H1 (cell line): ENCODE data around the gene PLCB1. TPM values are rescaled to one million over a fixed set of nuclear protein-coding genes. Genes with fewer than 3 reads are reported as not detected.

Experiments used
- CTCF ChIA-PET: fragments of 300-600 bp; sonication (Branson Sonifier 250); formaldehyde crosslinking; loops from one replicate; lab custom pipeline; 2021; ENCODE audit not compliant: partially characterized antibody; lab: Charles Lee
- POLR2A ChIA-PET: fragments of 300-600 bp; sonication (Branson Sonifier 250); formaldehyde crosslinking; loops from one replicate; lab custom pipeline; 2021; ENCODE audit warnings: inconsistent platforms; ENCODE audit not compliant: partially characterized antibody; lab: Charles Lee
- DNase-seq, 2 experiments: peaks; one replicate each; pipeline versions ENCODE4 v3.0.0 to v3.0.0-alpha.2; 2010 to 2022; ENCODE audit warnings: low spot score in 2 of 2, low read depth in 1 of 2, mixed read lengths in 1 of 2
- FAIRE-seq: peaks from 2 replicates; lab custom pipeline; 2011; peaks lifted over from hg19 to GRCh38; lab: Jason Lieb, UNC
- H2AFZ ChIP-seq: 2 replicates; pipeline ENCODE4 v1.8.1; 2012; ENCODE audit warnings: low read length, inconsistent platforms
- H2AK5ac ChIP-seq: 2 replicates; pipeline ENCODE4 v1.6.1; 2013; ENCODE audit warnings: low read depth, low read length
- H2BK120ac ChIP-seq: replicated peaks from 2 replicates; pipeline ENCODE3; 2013; ENCODE audit warnings: low read depth, low read length, inconsistent platforms
- H2BK12ac ChIP-seq: 2 replicates; pipeline ENCODE4 v1.6.1; 2013; ENCODE audit warnings: low read depth, low read length
- H2BK15ac ChIP-seq: 2 replicates; pipeline ENCODE4 v1.6.1; 2013; ENCODE audit warnings: low read length
- H2BK20ac ChIP-seq: 2 replicates; pipeline ENCODE4 v1.6.1; 2013; ENCODE audit warnings: low read length
- H2BK5ac ChIP-seq: 2 replicates; pipeline ENCODE4 v1.6.1; 2013; ENCODE audit warnings: low read depth, low read length
- H3K14ac ChIP-seq: 2 replicates; pipeline ENCODE4 v1.6.1; 2013; ENCODE audit warnings: inconsistent platforms; ENCODE audit not compliant: insufficient read length
- H3K18ac ChIP-seq: 2 replicates; pipeline ENCODE4 v1.6.1; 2013; ENCODE audit warnings: low read length; ENCODE audit errors: extremely low read depth
- H3K23ac ChIP-seq: 2 replicates; pipeline ENCODE4 v1.6.1; 2013; ENCODE audit warnings: inconsistent platforms; ENCODE audit not compliant: insufficient read length
- H3K23me2 ChIP-seq: 2 replicates; pipeline ENCODE4 v1.6.1; 2013; ENCODE audit warnings: low read depth, low read length
- H3K27ac ChIP-seq: 2 replicates; pipeline ENCODE4 v1.6.1; 2011; ENCODE audit warnings: low read depth, low read length, inconsistent platforms
- H3K27me3 ChIP-seq, 4 experiments: replicated peaks in 1 of 4; 1 replicate in 1 of 4; 2 replicates in 3 of 4; pipeline versions ENCODE4 v1.6.1 to v1.8.1; 2011 to 2013; ENCODE audit warnings: low read length in 3 of 4, mild to moderate bottlenecking in 3 of 4, inconsistent platforms in 2 of 4, mixed read lengths in 2 of 4, moderate library complexity in 1 of 4; ENCODE audit not compliant: control insufficient read depth in 3 of 4, insufficient read depth in 3 of 4; ENCODE audit errors: extremely low read depth in 1 of 4
- H3K36me3 ChIP-seq, 4 experiments: 2 replicates each; pipeline versions ENCODE4 v1.6.1 to v1.8.1; 2011 to 2013; ENCODE audit warnings: mild to moderate bottlenecking in 4 of 4, low read length in 3 of 4, moderate library complexity in 2 of 4, control low read depth in 1 of 4, inconsistent platforms in 1 of 4; ENCODE audit not compliant: insufficient read depth in 4 of 4, control insufficient read depth in 2 of 4
- H3K4ac ChIP-seq: replicated peaks from 2 replicates; pipeline ENCODE3; 2013; ENCODE audit warnings: low read length, low read depth, mixed read lengths, inconsistent platforms; ENCODE audit not compliant: insufficient read length
- H3K4me1 ChIP-seq, 4 experiments: replicated peaks in 1 of 4; 1 replicate in 1 of 4; 2 replicates in 3 of 4; pipeline versions ENCODE4 v1.6.1 to v1.8.1; 2011 to 2013; ENCODE audit warnings: low read length in 3 of 4, inconsistent platforms in 2 of 4, mixed read lengths in 1 of 4; ENCODE audit not compliant: insufficient read depth in 4 of 4, control insufficient read depth in 3 of 4
- H3K4me2 ChIP-seq, 2 experiments: 2 replicates each; pipeline versions ENCODE4 v1.6.1 to v1.8.1; 2011 to 2013; ENCODE audit warnings: low read depth in 2 of 2, low read length in 2 of 2, control low read depth in 1 of 2, inconsistent platforms in 1 of 2, mild to moderate bottlenecking in 1 of 2; ENCODE audit not compliant: insufficient read depth in 1 of 2
- H3K4me3 ChIP-seq, 4 experiments: fragments of 200-600, 300-600 bp in 1 of 4; sonication (generic), shearing (Covaris generic), sonication (Bioruptor Twin) in 1 of 4; 2 replicates each; pipeline versions ENCODE4 v1.5.1 to v1.8.1; 2011 to 2016; ENCODE audit warnings: low read length in 4 of 4, low read depth in 3 of 4, control low read depth in 2 of 4, inconsistent platforms in 2 of 4, mild to moderate bottlenecking in 2 of 4, mixed read lengths in 1 of 4, moderate library complexity in 1 of 4; ENCODE audit not compliant: insufficient read depth in 2 of 4; ENCODE audit errors: extremely low read depth in 1 of 4
- H3K56ac ChIP-seq: replicated peaks from 2 replicates; pipeline ENCODE3; 2013; ENCODE audit warnings: low read depth, mild to moderate bottlenecking, mixed read lengths, low read length, inconsistent platforms; ENCODE audit not compliant: insufficient read length
- H3K79me1 ChIP-seq: 2 replicates; pipeline ENCODE4 v1.6.1; 2013; ENCODE audit warnings: low read depth, low read length, control low read depth
- H3K79me2 ChIP-seq, 2 experiments: 2 replicates each; pipeline versions ENCODE4 v1.6.1 to v1.8.1; 2012 to 2013; ENCODE audit warnings: low read length in 2 of 2, mild to moderate bottlenecking in 2 of 2, inconsistent platforms in 1 of 2; ENCODE audit not compliant: insufficient read depth in 2 of 2, control insufficient read depth in 1 of 2
- H3K9ac ChIP-seq, 4 experiments: replicated peaks in 1 of 4; 1 replicate in 1 of 4; 2 replicates in 3 of 4; pipeline versions ENCODE4 v1.6.1 to v1.8.1; 2011 to 2013; ENCODE audit warnings: low read depth in 3 of 4, low read length in 3 of 4, control low read depth in 2 of 4, mild to moderate bottlenecking in 2 of 4, moderate library complexity in 2 of 4, inconsistent platforms in 1 of 4; ENCODE audit errors: extremely low read depth in 1 of 4
- H3K9me3 ChIP-seq, 2 experiments: 2 replicates each; pipeline versions ENCODE4 v1.6.1 to v1.8.1; 2012 to 2013; ENCODE audit warnings: mild to moderate bottlenecking in 2 of 2, moderate library complexity in 2 of 2, control low read depth in 1 of 2, inconsistent platforms in 1 of 2, low read depth in 1 of 2, low read length in 1 of 2, mixed read lengths in 1 of 2; ENCODE audit not compliant: insufficient read depth in 2 of 2
- H4K20me1 ChIP-seq, 2 experiments: replicated peaks in 1 of 2; 2 replicates each; pipeline versions ENCODE3 to v1.8.1; 2011 to 2013; ENCODE audit warnings: inconsistent platforms in 2 of 2, low read length in 2 of 2, mild to moderate bottlenecking in 1 of 2; ENCODE audit not compliant: insufficient read depth in 2 of 2, control insufficient read depth in 1 of 2
- H4K5ac ChIP-seq: 2 replicates; pipeline ENCODE4 v1.6.1; 2013; ENCODE audit warnings: low read length, low read depth, mixed read lengths, inconsistent platforms; ENCODE audit not compliant: insufficient read length
- H4K8ac ChIP-seq: 2 replicates; pipeline ENCODE4 v1.8.0; 2013; ENCODE audit warnings: mild to moderate bottlenecking, moderate library complexity, low read length, inconsistent platforms; ENCODE audit not compliant: insufficient read depth; ENCODE audit errors: extremely low read depth
- H4K91ac ChIP-seq: replicated peaks from 2 replicates; pipeline ENCODE3; 2013; ENCODE audit warnings: low read length, mixed read lengths, inconsistent platforms; ENCODE audit not compliant: insufficient read length
- ATF3 ChIP-seq: IDR thresholded peaks from 2 replicates; pipeline ENCODE4 v1.6.1; 2011; ENCODE audit warnings: low read depth, mild to moderate bottlenecking, low read length; ENCODE audit not compliant: insufficient read depth
- BCL11A ChIP-seq, 2 experiments: IDR thresholded peaks; one replicate each; pipeline ENCODE4 v1.6.1; 2011; ENCODE audit warnings: low read depth in 2 of 2, low read length in 2 of 2, mild to moderate bottlenecking in 2 of 2
- EGR1 ChIP-seq: IDR thresholded peaks from 2 replicates; pipeline ENCODE4 v1.6.1; 2011; ENCODE audit warnings: low read depth, low read length, borderline replicate concordance
- FOSL1 ChIP-seq: IDR thresholded peaks from 2 replicates; pipeline ENCODE4 v1.6.1; 2011; ENCODE audit warnings: mild to moderate bottlenecking, low read depth, low read length, moderate library complexity; ENCODE audit not compliant: insufficient read depth
- JUN ChIP-seq: IDR thresholded peaks from 2 replicates; pipeline ENCODE4 v1.6.1; 2011; ENCODE audit warnings: low read depth, mild to moderate bottlenecking, improper control_type of control experiment, low read length
- MAX ChIP-seq: IDR thresholded peaks from 2 replicates; pipeline ENCODE4 v1.6.1; 2012; ENCODE audit warnings: inconsistent platforms
- RBBP5 ChIP-seq: IDR thresholded peaks from 2 replicates; pipeline ENCODE4 v1.7.1; 2012; ENCODE audit warnings: low read depth, mild to moderate bottlenecking, inconsistent platforms, low read length, moderate library complexity, borderline replicate concordance
- RXRA ChIP-seq: IDR thresholded peaks from 2 replicates; pipeline ENCODE4 v1.6.1; 2011; ENCODE audit warnings: low read depth, mild to moderate bottlenecking, low read length, moderate library complexity; ENCODE audit not compliant: insufficient read depth
- SIN3A ChIP-seq, 2 experiments: IDR thresholded peaks in 1 of 2; conservative IDR thresholded peaks in 1 of 2; 2 replicates each; pipeline ENCODE4 v1.6.1; 2011 to 2012; ENCODE audit warnings: low read length in 2 of 2, improper control_type of control experiment in 1 of 2, low read depth in 1 of 2, mild to moderate bottlenecking in 1 of 2
- TAF1 ChIP-seq: IDR thresholded peaks from 2 replicates; pipeline ENCODE4 v1.6.1; 2011; ENCODE audit warnings: mild to moderate bottlenecking, low read depth, low read length
- TBP ChIP-seq: IDR thresholded peaks from 2 replicates; pipeline ENCODE4 v1.6.1; 2011; ENCODE audit warnings: low read depth, low read length, improper control_type of control experiment
- WGBS, 2 experiments: shearing (Covaris generic) in 1 of 2; methylation state at CpG; one replicate each; pipeline versions ENCODE4 v1.1.6 to v1.1.7; 2013 to 2015; ENCODE audit warnings: low lambda C conversion rate in 2 of 2, mixed read lengths in 2 of 2, inconsistent platforms in 1 of 2, low coverage in 1 of 2, missing lambda C conversion rate in 1 of 2; ENCODE audit not compliant: insufficient replicate concordance in 2 of 2, insufficient coverage in 1 of 2, insufficient read length in 1 of 2; ENCODE audit errors: extremely low coverage in 1 of 2, missing lambda C conversion rate in 1 of 2; 5-methylcytosine and 5-hydroxymethylcytosine counted together
- polyA plus RNA-seq, 7 experiments: library from polyadenylated mRNA; depleted of rRNA in 3 of 7; stranded (reverse) in 5 of 7; unstranded in 2 of 7; fragments of >200 nt in 5 of 7; fragments of 200-250 nt in 2 of 7; gene quantifications; 1 replicate in 5 of 7; 2 replicates in 1 of 7; 4 replicates in 1 of 7; pipeline versions ENCODE4 v1.2.1 to v1.2.3, GENCODE V29; 2011 to 2013; ENCODE audit warnings: missing spikeins in 2 of 7, mixed read lengths in 2 of 7
- total RNA-seq: library from RNA; stranded (reverse); fragmentation: NEBNext Ultra II Directional; extraction: Animal tissue kit (Norgen Biotek cat#: 25700); gene quantifications from 2 replicates; pipeline ENCODE4 v1.2.1, GENCODE V29; 2021

Gene PLCB1
- total and polyA plus RNA-seq, 2 of the 8 experiments (the other 6 are each of a cell fraction or from before 2014, with no cell fraction given), result 2.6 to 9.1 TPM

GRCh38 chr20:8372824-8373380 is 240.8 kb downstream of the PLCB1 start:
- Histone ChIP-seq H3K27me3 (no peaks in the 10 kb centered on the region), H4K5ac (no peak overlapping the region), H4K20me1 (no peaks in the 10 kb centered on the region), H3K4me3 (no peak overlapping the region), H3K14ac (no peak overlapping the region), H2BK15ac (no peak overlapping the region), H3K56ac (no peak overlapping the region), H3K9me3 (no peaks in the 10 kb centered on the region), H3K36me3 (no peaks in the 10 kb centered on the region; a peak in 1 of 8 replicates), H2BK12ac (no peak overlapping the region), H2AK5ac (no peak overlapping the region), H3K4me1 (no peaks in the 10 kb centered on the region; a peak in 1 of 7 replicates), H2BK120ac (no peak overlapping the region), H3K23ac (no peak overlapping the region), H3K23me2 (no peaks in the 10 kb centered on the region), H3K18ac (no peak overlapping the region), H2AFZ (0 out of 2 replicates have a peak overlapping the region, but pooled peaks have one; percentile 21), H2BK5ac (no peak overlapping the region), H4K91ac (no peak overlapping the region), H3K9ac (no peak overlapping the region), H3K27ac (no peak overlapping the region), H2BK20ac (no peak overlapping the region), H3K4me2 (no peak overlapping the region), H3K79me2 (no peaks in the 10 kb centered on the region), H3K79me1 (no peaks in the 10 kb centered on the region), H4K8ac (no peak overlapping the region), H3K4ac (no peak overlapping the region)
- TF ChIP-seq EGR1 (no peak), MAX (no peak), RBBP5 (no peak), ATF3 (no peak), FOSL1 (no peak), JUN (no peak), TBP (no peak), BCL11A (IDR thresholded peaks at IDR 0.05; ENCODE audit: low read depth in 2 of 2, low read length in 2 of 2) (no peak), RXRA (no peak), TAF1 (no peak), SIN3A (conservative IDR thresholded peaks at IDR 0.05 in 1 of 2, IDR thresholded peaks at IDR 0.05 in 1 of 2; ENCODE audit: low read depth in 1 of 2, low read length in 2 of 2) (no peak)
- ChIA-PET POLR2A (no interaction called here), CTCF (interaction anchor here (0.8 to 2.4 kb wide), 4 partner anchors 12 to 81 kb away, joined by 3 to 16 read pairs (median 3); no protein-coding TSS in a partner anchor)
- FAIRE-seq (no peak), DNase-seq (no peak)
- WGBS, 2 experiments, result 94% methylated on average over 5 of the region's 5 CpGs; no CpG with 5 or more reads in 1 of the 2 experiments
